Hypothalamus (tissue), 51 donors: ENCODE data around the gene RTL10.

Experiments used
- DNase-seq, 51 donors: peaks; one replicate each; lab custom pipeline; 2025; lab: John Stamatoyannopoulos, UW

The RTL10 gene

DNA sequence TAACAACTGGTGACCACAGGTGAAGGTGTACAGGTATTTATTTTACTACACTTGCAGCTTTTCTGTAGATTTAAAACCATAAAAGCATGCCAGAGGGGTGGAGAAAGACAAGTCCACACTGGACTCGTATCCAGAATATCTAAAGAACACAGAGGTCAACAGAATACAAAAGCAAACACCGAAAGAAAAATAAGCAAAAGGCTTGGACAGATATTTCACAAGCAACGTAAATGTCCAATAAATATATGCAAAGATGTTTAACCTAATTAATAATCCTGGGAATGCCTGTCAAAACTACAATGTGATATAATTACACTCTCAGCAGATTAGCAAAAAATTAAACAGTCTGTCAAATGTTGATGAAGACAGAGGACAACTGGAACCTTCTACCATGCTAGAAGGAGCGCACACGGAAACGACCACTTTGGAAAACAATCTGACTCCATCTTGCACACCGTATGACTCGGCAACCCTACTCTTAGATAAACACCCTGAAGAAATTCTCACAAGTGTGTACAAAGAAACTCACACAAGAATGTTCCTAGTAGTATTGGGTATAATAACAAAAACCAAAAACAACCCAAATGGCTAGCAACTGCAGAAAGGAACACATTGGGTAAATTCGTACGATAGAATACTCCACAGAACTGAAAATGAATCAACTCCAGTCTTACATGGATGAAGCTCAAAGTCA is 27.2 kb downstream of the RTL10 start:
- DNase-seq, result no peak

DNA sequence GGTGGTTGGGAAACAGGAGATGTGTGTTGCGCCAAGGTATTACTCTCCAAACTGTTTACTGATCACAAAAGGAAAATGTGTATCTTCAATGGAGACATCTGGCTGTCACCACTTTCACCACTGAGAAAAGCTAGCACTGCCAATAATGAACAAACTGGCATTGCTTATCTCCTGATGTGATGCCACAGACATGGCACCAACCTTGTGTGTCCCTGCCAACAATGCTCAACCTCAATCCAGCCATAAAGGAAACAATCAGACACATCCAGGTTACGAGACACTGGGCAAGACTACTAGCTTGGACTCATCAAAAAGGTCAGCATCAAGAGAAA is 28.1 kb downstream of the RTL10 start:
- no peak for DNase-seq

DNA sequence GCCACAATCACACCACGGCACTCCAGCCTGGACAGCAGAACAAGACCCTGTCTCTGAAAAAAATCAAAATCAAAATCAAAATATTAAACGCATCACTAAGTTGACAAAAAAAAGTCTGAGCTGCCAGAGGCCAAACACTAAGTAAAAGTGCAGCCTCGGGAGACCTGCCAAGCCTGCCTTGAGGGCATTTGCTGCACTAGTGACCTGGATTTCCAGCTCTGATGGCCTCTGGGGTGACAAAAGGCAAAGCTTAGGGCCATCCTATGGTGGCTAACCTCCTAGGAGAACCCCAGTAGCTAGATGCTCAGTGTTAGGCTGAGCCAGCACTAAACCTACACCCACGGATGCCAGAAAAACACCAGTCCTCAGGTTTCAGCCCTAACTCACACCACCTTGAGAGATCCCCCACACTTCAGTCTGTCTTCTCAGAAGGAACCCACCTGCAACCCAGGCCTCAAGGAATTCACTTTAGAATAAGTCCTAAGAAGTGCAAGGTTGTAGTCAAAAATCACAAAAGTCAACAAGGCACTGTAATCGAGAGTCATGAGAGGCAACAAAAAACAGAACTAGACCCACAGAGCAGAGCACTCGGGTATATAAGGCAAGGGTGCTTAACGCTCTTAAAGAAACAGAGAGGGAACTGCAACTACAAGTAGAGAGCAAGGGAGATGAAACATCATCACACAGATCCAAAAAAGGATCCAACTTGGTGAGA is 28.6 kb downstream of the RTL10 start:
- no peak for DNase-seq

DNA sequence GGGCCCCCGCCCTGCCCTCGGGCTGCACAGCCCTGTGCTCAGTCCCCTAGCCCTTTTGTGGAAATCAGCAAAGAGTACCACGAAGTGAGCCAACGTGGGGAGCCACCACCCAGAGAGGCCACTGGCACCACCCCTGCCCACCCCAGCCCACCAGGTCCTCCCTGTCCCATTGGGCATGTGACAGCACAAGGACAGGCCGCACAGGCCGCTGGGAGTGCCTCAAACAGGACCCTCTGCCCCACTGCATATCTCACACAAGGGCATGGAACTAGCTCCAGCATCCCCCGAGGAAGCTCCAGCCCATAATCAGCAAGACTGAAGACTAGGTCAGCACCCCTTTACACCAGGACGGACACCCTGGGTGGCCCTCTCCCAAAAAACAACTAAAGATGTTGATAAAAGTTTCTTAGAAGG is 29.7 kb downstream of the RTL10 start:
- no peak for DNase-seq

DNA sequence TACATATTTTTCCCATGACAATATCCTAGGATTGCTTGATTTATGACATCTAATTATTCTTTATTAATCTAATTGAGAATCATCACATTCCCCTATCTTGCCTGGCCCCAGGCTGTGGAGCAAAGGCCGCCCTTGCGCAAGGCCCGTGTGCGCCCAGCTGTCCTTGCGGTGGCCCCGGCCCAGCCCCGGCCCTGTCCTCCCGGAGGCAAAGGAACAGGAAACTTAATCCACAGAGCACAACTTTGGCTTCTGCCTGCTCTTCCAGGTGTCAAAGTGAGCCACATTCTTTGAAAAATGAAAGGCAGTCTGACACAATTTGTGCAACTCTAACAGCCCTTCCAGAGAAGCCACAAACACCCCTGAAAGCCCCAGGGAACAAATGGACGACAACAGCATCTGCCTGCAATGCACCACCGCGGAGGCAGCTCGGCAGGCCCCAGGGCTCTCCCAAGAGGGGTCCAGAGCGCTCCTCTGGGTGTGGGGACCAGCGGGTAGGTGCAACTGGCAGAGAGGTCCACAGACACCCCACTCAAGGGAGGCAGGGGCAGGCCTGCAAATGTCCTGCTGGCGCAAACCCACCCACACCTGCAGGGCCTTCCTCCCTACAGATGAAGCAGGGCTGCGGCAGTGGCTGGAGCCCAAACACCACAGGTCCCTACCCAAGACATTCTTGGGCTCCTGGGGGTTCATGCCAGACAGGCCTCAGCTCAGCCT is 30.3 kb downstream of the RTL10 start:
- no peak for DNase-seq

DNA sequence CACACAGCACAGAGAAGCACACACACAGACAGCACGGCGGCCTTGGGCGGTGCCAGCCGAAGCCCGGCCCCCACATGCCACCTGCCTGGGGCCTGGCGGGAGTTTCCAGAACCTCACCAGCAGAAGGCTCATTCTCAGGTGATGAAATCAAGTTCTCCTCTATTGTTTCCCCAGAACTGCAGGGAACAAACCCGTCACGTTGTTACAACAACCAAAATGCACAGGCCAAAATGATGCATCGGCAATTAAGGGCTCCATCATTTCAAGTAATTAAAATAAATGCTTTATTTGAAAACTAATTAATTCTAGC is 30.8 kb downstream of the RTL10 start:
- DNase-seq, result no peak

DNA sequence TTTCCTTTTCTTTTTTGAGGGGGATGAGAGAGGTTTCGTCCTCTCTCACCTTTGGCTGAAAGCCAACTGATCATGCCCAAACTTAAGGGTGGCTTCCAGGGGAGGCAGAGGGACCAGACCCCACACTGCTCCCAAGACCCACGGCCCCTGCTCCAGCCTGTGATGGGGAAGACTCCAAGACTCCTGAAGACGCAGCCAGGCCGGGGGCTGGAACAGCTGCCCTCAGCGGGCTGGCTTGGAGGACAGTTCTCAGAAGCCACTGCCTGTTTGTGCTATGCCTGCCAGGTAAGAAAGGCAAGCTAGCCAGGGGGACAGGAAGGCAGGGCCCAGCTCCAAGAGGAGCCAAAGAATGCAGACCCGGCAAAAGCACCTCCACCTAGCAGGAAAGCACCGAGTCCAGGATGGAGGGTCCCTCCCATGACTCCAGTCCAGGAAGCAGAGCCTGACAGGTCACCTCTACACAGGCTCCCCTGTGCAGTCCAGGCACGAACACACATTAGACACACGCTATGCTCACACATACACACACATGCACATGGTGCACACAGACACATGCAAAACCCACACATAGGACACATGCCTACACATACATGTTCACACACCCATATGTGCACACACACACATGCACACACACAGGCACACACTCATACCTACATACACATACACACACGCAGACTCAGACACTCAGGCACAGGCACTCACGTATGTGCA is 31.3 kb downstream of the RTL10 start:
- DNase-seq, result no peak

DNA sequence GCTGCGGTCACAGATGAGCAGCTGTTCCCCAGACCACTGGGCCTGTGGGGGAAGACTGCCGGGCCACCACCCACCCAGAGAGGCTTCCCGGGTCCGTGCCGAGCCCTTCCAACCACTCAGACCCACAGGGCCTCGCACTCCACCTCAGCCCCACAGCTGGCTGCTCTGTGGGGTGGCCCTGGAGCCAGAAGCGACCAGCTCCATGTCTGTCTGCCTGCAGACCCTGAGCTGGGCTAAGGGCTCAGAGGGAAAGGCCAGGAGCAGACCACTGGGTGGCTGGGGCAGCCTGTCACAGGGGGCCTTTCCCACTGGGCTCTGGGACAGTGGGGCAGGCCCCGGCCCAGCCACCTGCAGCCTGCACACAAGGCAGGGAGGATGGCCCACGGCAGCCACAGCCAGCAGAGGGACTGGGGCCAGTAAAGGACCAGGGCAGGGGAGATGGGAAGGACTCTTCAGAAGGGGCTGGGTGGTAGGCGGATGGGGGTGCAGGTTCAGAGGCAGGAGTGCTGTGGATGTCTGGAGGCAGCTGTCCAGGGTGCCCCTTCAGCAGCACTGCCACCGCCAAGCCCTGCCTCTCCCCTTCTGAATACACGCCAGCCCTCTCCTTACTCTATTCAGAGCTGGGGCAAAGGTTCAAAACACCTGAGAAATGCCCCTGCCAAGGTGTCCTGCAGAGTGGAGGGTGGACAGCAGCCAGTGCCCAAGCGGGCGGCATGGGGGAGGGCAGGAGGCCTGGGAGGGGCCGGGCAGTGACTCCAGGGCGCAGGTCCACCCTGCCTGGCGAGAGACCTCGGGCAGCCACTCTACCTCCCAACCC is 32.2 kb downstream of the RTL10 start:
- no peak for DNase-seq

DNA sequence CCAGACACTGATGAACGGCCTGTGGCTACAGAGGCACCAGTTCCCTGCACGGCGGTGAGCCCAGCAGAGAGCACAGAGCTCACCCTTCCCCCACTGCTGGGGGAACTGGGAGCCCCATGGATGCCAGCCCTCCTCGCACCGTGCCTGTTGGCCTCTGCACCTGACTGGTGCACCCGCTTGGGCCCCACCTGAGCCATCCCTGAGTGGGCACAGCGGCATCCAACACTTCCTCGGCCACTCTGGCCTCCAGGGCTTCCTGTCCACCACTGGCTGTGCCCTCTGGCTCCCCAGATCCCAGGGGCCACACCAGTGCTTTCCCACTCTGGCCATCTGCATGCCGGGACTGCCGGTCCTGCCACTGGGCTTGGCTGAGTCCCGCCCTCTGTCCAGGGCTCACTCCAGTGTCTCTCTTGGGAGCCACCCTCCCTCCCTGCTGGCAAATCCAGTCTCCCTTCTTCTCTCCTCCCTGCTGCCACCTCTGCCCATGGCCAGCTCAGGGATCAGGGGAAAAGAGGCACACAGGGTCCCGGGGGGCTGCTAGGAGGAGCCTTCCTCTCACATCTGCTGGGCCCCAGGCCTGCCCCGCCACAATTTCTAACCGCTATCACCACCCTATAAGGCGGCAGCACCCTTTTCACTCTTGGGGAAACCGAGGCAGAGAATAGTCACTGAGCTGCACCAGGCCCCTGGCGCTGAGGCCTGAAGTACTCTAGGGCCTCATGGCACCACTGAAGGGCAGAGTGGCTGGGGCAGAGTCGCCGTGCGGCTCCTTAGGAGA is 33.0 kb downstream of the RTL10 start:
- DNase-seq, result no peak

DNA sequence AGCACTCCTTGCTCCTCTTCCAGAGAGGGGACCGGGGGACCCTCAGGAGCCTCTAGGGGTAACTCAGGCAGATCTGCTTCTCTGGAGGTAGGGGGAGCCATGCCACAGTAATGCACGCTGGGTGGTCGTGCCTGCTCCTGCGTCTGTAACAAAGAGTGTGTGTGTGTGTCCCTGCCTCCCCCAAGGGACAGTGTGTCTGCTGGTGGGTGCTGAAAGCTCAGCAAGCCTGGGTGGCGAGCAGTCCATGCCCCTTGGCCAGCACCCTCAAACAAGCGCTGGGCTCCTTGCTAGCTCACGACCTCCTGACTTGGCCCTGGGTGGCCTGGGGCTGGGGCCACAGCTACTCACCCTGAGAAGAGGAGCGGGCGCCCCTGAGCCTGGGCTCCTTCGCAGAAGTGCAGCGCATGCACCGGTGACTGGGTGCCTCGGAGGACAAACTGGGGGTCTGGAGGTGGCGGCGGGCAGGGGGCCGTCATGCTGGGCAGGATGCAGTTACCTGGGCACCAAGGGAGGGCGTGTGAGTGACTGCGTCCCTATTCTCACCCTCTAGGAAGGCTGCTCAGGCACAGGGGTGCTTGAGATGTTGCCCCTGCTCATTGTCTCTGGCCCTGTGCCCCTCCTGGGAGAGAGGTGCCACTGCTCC is 33.7 kb downstream of the RTL10 start:
- DNase-seq, result no peak

DNA sequence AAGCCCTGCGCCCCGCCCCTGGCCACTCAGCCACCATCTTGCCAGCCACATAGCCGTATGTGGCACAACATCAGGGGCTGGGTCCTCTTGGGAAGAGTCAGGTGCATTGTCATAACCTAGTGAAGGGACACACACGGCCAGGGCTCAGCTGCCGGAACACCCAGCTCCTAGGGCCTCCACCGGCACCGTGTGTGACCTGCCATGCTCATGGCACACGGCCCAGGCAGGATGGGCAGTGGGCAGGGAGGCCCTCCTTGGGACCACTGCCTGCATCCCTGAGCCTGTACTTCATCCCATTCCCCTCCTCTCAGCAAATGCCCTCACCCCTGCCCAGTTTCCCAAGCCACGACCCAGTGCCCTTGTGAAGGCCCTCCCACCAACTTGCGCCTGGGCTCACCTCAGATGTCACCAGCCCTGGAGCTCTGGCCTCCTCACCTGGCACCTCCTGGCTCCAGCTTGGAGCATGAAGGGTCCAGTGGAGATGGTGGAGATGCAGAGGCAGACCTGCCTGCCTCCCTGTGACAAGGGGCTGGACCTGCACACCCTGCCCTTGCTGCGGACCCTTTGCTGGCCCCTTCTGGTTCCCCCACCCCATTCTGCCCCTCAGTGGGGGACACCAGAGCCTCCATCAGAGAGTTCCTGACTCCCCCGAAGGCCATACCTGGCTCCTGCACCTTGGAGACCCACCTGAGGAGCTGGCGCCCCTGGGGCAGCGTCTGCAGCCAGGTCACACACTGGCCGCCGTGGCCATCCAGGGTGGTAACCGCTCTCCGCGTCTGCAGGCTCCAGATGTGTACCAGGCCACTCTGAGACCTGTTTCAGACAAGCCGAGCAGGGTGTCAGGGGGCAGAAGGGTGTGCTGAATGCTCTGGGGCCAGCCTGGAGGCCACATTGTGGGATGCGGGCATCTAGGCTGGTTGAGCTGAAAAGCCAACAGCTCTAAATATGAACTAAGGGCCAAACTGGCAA is 34.5 kb downstream of the RTL10 start:
- no peak for DNase-seq

DNA sequence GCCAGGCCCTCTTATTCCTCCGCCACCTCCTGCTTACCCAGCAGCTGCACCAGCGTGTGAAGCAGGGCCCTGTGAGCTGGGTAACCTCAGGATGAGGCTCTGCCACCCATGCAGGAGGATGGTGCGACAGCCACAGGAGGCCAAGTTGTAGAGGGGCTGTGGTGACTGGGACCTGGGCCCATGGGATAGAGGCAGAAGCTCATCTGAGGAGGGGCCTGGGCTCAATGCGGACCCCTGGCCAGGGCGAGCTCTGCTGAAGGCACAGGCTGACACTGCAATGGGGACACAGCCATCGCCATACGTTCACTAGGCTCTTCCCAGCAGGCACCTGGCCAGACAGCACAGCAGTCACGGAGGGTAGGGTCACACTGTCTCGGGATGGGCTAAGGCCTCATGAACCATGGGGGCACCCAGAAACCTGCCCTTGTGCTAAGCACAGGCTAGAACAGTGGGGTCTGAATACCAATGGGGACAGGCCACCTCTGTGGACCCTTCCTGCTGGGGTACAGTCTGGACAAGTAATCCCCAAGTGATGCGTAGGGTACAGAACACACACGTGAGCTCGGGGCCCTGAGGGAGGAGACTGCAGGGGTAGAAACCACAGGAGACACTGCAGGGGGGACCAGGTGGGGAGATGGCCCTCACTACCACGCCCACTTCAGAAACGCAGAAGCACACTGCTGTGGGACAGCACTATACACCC is 35.3 kb downstream of the RTL10 start:
- DNase-seq, result no peak

DNA sequence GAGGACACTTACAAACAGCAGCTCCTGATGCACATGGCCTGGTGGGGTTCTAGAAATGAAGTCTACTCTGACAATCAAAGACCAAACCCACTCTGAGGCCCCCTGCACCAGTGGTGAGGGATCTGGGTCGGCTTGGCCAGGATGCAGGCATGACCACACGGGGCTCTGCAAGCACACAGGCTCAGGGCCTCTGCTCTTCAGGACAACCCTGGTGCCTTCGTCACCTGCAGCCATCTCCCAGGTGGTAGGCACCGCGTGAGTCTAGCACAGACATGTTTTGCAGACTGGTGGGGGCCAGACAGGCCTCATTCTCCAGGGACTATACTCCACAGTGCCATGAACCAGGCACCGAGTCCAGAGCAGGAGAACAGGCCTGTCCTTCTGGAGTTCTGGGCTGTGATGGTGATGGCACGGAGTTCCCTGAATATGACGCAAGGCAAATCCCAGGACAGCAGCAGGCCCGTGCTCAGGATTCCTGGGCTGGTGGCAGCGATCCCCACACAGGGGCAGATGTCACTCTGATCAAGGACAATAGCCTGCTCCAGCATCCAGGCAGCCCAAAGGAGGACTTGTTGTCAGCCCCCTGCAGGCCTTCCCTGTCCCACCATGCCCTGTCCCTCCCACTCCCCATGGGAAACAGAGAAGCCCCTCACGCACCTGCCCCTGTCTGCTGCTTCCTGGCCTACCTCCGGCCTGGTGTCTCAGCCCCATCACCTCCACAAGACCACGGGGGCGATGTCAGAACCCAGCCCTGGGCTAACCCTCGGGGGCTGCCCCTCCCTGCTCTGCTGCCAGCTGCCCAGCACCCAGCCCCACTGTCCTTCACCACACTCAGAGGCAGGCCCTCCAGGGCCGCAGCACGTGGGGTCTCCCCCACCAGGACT is 36.1 kb downstream of the RTL10 start:
- no peak for DNase-seq

DNA sequence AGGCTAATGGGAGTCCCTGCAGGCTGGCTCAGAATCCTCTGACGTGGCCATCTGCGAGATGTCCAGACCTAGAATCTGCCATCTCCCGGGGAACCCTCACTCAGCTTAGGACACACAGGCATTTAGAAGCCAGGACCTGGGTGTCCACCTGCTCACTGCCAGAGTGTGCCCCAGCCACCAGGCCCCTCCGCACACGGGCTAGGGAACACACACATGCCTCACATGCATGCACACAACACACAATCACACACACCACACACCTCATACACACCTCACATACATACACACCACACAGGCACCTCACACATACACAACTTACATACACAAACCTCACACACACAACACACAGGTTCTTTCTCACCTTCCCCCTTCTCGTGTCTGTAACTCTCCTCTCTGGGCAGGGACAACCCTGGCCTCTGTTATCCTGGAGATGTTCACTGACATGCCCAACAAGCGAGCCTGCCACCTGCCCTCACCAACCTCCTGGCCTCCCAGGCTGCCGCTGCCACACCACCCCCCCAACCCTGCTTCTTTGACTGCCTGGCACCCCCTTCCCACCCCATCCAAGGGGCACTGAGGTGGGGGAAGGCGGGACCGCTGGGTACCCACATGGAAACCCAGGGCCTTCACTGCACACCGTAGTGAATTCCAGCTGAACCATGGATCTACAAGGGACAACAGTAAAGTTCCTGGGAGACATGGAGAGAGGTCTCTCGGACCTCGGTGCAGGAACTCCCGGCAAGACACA is 38.1 kb downstream of the RTL10 start:
- DNase-seq, result no peak

DNA sequence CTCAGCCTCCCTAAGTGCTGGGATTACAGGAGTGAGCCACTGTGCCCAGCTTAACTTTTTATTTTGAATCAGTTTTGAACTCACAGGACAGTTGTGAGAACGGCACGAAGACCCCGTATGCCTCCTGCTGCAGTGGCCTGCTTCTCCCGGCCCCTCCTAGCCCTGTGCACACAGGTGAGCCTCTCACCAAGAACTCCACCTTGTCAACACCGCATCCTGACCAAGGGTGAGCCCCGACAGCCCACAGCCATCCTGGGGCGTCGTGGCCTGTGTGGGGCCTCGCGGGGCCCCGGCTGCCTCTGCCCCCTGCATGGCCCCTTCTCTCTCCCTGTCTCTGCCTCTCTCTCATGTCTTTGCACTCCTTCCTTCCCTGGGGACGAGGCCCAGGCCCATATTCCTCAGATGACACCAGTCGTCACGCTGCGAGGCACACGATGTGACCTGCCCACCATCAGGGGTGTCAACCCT is 38.8 kb downstream of the RTL10 start:
- DNase-seq, result no peak
